ENCODE measurements around the gene BBX. TPM values are rescaled to one million over a fixed set of nuclear protein-coding genes. Genes with fewer than 3 reads are reported as not detected.

Gene BBX
- total and polyA plus RNA-seq, 2 experiments from 2014 or later: 52.4 to 60.8 TPM

- Histone ChIP-seq H3F3A (ENCODE audit: insufficient read depth) (0 out of 2 replicates have a peak, but pooled peaks cover 7% of the 10 kb centered on the region), H3K4me2 (ENCODE audit: unreplicated experiment) (peak overlapping the region; percentile 27), H3K4me3 (no peak overlapping the region), H3K27ac (no peak overlapping the region), H3K9me2 (ENCODE audit: insufficient read depth) (no peaks in the 10 kb centered on the region), H3K79me2 (ENCODE audit: insufficient read depth) (0 out of 2 replicates have a peak, but pooled peaks cover 6% of the 10 kb centered on the region), H2AFZ (no peak overlapping the region), H3K9ac (no peak overlapping the region), H3K36me3 (ENCODE audit: low read depth) (0 out of 2 replicates have a peak, but pooled peaks cover 8% of the 10 kb centered on the region), H4K20me1 (ENCODE audit: insufficient read depth) (0 out of 2 replicates have a peak, but pooled peaks cover 3% of the 10 kb centered on the region), H3K4me1 (ENCODE audit: insufficient read depth) (peaks cover 18% of the 10 kb centered on the region), H3K9me3 (ENCODE audit: low read depth) (no peaks in the 10 kb centered on the region), H3K27me3 (replicated peaks; ENCODE audit: insufficient read depth) (no peaks in the 10 kb centered on the region)
- TF ChIP-seq EZH2 (IDR thresholded peaks at IDR 0.05; ENCODE audit: insufficient read depth, poor library complexity, severe bottlenecking) (no peak), EZH2phosphoT487 (IDR thresholded peaks at IDR 0.05; ENCODE audit: insufficient read depth, low read depth) (no peak)
- in situ Hi-C loops (cut with MboI): no loop called here
- 49 to 51% methylated on average over 3 of the region's 3 CpGs for WGBS, 2 experiments (ENCODE audit: low coverage in 1 of 2, low lambda C conversion rate in 2 of 2, missing lambda C conversion rate in 2 of 2)
- peak; percentile 72 for DNase-seq
These were observed 121.9 kb downstream of the BBX start for GRCh38 chr3:107644631-107645030.

- TF ChIP-seq EZH2 (IDR thresholded peaks at IDR 0.05; ENCODE audit: insufficient read depth, poor library complexity, severe bottlenecking) (no peak), EZH2phosphoT487 (IDR thresholded peaks at IDR 0.05; ENCODE audit: insufficient read depth, low read depth) (no peak)
- H3K4me1 ChIP-seq (ENCODE audit: insufficient read depth): no peaks in the 10 kb centered on the region
- H3K79me2 ChIP-seq (ENCODE audit: insufficient read depth): no peaks in the 10 kb centered on the region
- H3K9ac ChIP-seq: no peak overlapping the region
- H3K9me2 ChIP-seq (ENCODE audit: insufficient read depth): no peaks in the 10 kb centered on the region
- DNase-seq: no peak
- H3K4me2 ChIP-seq (ENCODE audit: unreplicated experiment): no peak overlapping the region
- 92 to 98% methylated on average over 3 of the region's 3 CpGs for WGBS, 2 experiments (ENCODE audit: low coverage in 1 of 2, low lambda C conversion rate in 2 of 2, missing lambda C conversion rate in 2 of 2)
- H3K4me3 ChIP-seq: no peak overlapping the region
- no peaks in the 10 kb centered on the region for H4K20me1 ChIP-seq (ENCODE audit: insufficient read depth)
- no peaks in the 10 kb centered on the region for H3F3A ChIP-seq (ENCODE audit: insufficient read depth)
- no peaks in the 10 kb centered on the region for H3K27me3 ChIP-seq (replicated peaks; ENCODE audit: insufficient read depth)
- no peak overlapping the region for H3K27ac ChIP-seq
- no peaks in the 10 kb centered on the region for H3K9me3 ChIP-seq (ENCODE audit: low read depth)
- no peak overlapping the region for H2AFZ ChIP-seq
- in situ Hi-C loops (cut with MboI): no loop called here
- 0 out of 2 replicates have a peak, but pooled peaks cover 8% of the 10 kb centered on the region for H3K36me3 ChIP-seq (ENCODE audit: low read depth)
These were observed 128.0 kb downstream of the BBX start for GRCh38 chr3:107650788-107651187.

- Histone ChIP-seq H3K36me3 (ENCODE audit: low read depth) (0 out of 2 replicates have a peak, but pooled peaks cover 5% of the 10 kb centered on the region), H3K4me2 (ENCODE audit: unreplicated experiment) (no peak overlapping the region), H3K79me2 (ENCODE audit: insufficient read depth) (no peaks in the 10 kb centered on the region), H4K20me1 (ENCODE audit: insufficient read depth) (no peaks in the 10 kb centered on the region), H3K4me1 (ENCODE audit: insufficient read depth) (no peaks in the 10 kb centered on the region), H3K9ac (no peak overlapping the region), H3K27me3 (replicated peaks; ENCODE audit: insufficient read depth) (no peaks in the 10 kb centered on the region), H3K4me3 (no peak overlapping the region), H2AFZ (no peak overlapping the region), H3K27ac (no peak overlapping the region), H3K9me3 (ENCODE audit: low read depth) (no peaks in the 10 kb centered on the region), H3K9me2 (ENCODE audit: insufficient read depth) (no peaks in the 10 kb centered on the region), H3F3A (ENCODE audit: insufficient read depth) (0 out of 2 replicates have a peak, but pooled peaks cover 3% of the 10 kb centered on the region)
- no peak for TF ChIP-seq EZH2 (IDR thresholded peaks at IDR 0.05; ENCODE audit: insufficient read depth, poor library complexity, severe bottlenecking)
- DNase-seq: no peak
- in situ Hi-C loops (cut with MboI): no loop called here
These were observed 129.0 kb downstream of the BBX start for GRCh38 chr3:107651782-107652181.

- no peak for DNase-seq
These were observed 131.5 kb downstream of the BBX start for GRCh38 chr3:107654218-107654617.

GRCh38 chr3:107657971-107658370, 135.2 kb downstream of the BBX start:
- Histone ChIP-seq H3K79me2 (ENCODE audit: insufficient read depth) (no peaks in the 10 kb centered on the region), H3K36me3 (ENCODE audit: low read depth) (no peaks in the 10 kb centered on the region), H3K4me2 (ENCODE audit: unreplicated experiment) (peak overlapping the region; percentile 52), H3K9me3 (ENCODE audit: low read depth) (no peaks in the 10 kb centered on the region), H3F3A (ENCODE audit: insufficient read depth) (peaks cover 46% of the 10 kb centered on the region), H3K4me3 (no peak overlapping the region), H3K27ac (peak overlapping the region; percentile 26), H2AFZ (no peak overlapping the region), H3K27me3 (replicated peaks; ENCODE audit: insufficient read depth) (no peaks in the 10 kb centered on the region), H3K9me2 (ENCODE audit: insufficient read depth) (no peaks in the 10 kb centered on the region), H3K9ac (no peak overlapping the region), H4K20me1 (ENCODE audit: insufficient read depth) (no peaks in the 10 kb centered on the region; the same call in 1 of the 2 replicates), H3K4me1 (ENCODE audit: insufficient read depth) (peaks cover 50% of the 10 kb centered on the region)
- no peak for TF ChIP-seq EZH2phosphoT487 (IDR thresholded peaks at IDR 0.05; ENCODE audit: insufficient read depth, low read depth)
- in situ Hi-C loops (cut with MboI): no loop called here
- DNase-seq: peak; percentile 79
- 0 to 1% methylated on average over 2 of the region's 2 CpGs for WGBS, 2 experiments (ENCODE audit: low coverage in 1 of 2, low lambda C conversion rate in 2 of 2, missing lambda C conversion rate in 2 of 2)

More at GRCh38 chr3:107654218-107654617, 131.5 kb downstream of the BBX start:
- H3K9me3 ChIP-seq (ENCODE audit: low read depth): no peaks in the 10 kb centered on the region
- no peak overlapping the region for H3K4me2 ChIP-seq (ENCODE audit: unreplicated experiment)
- 96 to 100% methylated on average over 1 of the region's 1 CpG for WGBS, 2 experiments (ENCODE audit: low coverage in 1 of 2, low lambda C conversion rate in 2 of 2, missing lambda C conversion rate in 2 of 2)
- no peaks in the 10 kb centered on the region for H3K79me2 ChIP-seq (ENCODE audit: insufficient read depth)
- H3K9me2 ChIP-seq (ENCODE audit: insufficient read depth): no peaks in the 10 kb centered on the region
- H3K27me3 ChIP-seq (replicated peaks; ENCODE audit: insufficient read depth): no peaks in the 10 kb centered on the region
- H3K9ac ChIP-seq: no peak overlapping the region
- H3K4me3 ChIP-seq: no peak overlapping the region
- peaks cover 22% of the 10 kb centered on the region for H3F3A ChIP-seq (ENCODE audit: insufficient read depth)
- TF ChIP-seq EZH2 (IDR thresholded peaks at IDR 0.05; ENCODE audit: insufficient read depth, poor library complexity, severe bottlenecking) (no peak), EZH2phosphoT487 (IDR thresholded peaks at IDR 0.05; ENCODE audit: insufficient read depth, low read depth) (no peak)
- no peak overlapping the region for H2AFZ ChIP-seq
- peaks cover 16% of the 10 kb centered on the region for H3K4me1 ChIP-seq (ENCODE audit: insufficient read depth)
- H4K20me1 ChIP-seq (ENCODE audit: insufficient read depth): no peaks in the 10 kb centered on the region
- no peaks in the 10 kb centered on the region for H3K36me3 ChIP-seq (ENCODE audit: low read depth)
- no peak overlapping the region for H3K27ac ChIP-seq
- in situ Hi-C loops (cut with MboI): no loop called here

All from GM23248 (cell line).